ENCODE results near the gene UHRF2. TPM values are rescaled to one million over a fixed set of nuclear protein-coding genes. Genes with fewer than 3 reads are reported as not detected.

The UHRF2 gene
- total RNA-seq, 4 donors from 2014 or later, result 31.1 to 44.4 (median 41.8) TPM

DNA sequence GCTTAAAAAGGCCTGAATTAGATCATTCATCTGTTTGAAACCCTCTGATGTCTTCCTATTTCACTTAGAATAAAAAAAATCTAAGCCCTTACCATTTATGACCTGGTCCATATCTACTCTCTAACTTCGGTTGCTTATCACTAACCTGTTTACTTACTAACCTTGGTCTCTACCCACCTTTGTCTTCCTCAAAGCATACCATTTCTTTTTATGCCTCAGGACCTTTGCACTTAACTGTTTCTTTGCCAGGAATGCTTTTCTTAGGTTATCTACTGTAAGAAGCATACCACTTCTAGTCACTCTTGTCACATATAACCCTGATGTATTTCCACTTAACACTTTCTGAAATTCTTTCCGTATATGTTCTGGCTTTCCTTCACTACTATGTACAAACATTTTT is 67.0 kb downstream of the UHRF2 start:
- no peak overlapping the region for H3K27ac ChIP-seq (replicated peaks in 1 of 4)
- H3K9me3 ChIP-seq, result no peaks in the 10 kb centered on the region
- TF ChIP-seq, protein P1, sequence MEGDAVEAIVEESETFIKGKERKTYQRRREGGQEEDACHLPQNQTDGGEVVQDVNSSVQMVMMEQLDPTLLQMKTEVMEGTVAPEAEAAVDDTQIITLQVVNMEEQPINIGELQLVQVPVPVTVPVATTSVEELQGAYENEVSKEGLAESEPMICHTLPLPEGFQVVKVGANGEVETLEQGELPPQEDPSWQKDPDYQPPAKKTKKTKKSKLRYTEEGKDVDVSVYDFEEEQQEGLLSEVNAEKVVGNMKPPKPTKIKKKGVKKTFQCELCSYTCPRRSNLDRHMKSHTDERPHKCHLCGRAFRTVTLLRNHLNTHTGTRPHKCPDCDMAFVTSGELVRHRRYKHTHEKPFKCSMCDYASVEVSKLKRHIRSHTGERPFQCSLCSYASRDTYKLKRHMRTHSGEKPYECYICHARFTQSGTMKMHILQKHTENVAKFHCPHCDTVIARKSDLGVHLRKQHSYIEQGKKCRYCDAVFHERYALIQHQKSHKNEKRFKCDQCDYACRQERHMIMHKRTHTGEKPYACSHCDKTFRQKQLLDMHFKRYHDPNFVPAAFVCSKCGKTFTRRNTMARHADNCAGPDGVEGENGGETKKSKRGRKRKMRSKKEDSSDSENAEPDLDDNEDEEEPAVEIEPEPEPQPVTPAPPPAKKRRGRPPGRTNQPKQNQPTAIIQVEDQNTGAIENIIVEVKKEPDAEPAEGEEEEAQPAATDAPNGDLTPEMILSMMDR (IDR thresholded peaks at IDR 0.05), result no peak
- TF ChIP-seq POLR2AphosphoS5 (IDR thresholded peaks at IDR 0.05), result no peak
- TF ChIP-seq EP300 (IDR thresholded peaks at IDR 0.05), result no peak
- no peak for TF ChIP-seq POLR2A (IDR thresholded peaks at IDR 0.05; ENCODE audit: low read depth)
- 85% methylated on average over 2 of the region's 2 CpGs for WGBS
- no peak overlapping the region for H3K4me3 ChIP-seq
- no peak for DNase-seq (ENCODE audit: extremely low spot score)
- peaks cover 27 to 85% (median 56%) of the 10 kb centered on the region in 4 donors for H3K36me3 ChIP-seq
- H3K27me3 ChIP-seq, result no peaks in the 10 kb centered on the region
- H3K4me1 ChIP-seq, result no peaks in the 10 kb centered on the region
- intact Hi-C loops (cut with DNase I), result loop anchor here (10.0 kb wide), 1 partner anchor 65 kb away; the partner anchor contains the start of gene UHRF2

DNA sequence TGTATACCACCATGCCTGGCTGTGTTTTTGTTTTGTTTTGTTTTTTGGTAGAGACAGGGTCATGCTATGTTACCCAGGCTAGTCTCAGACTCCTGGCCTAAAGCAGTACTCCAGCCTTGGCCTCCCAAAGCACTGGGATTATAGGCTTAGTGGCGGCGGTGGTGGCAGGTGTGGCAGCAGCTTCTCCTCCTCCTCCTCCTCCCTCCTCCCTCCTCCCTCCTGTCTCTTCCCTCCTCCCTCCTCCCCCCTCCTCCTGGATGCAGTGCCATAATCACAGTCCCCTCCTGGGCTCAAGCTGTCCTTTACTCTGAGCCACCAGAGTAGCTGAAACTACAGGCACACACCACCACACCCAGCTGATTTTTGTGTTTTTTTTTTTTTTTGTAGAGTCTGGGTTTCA is 71.2 kb downstream of the UHRF2 start:
- peaks cover 45 to 93% (median 70%) of the 10 kb centered on the region in 4 donors for H3K36me3 ChIP-seq

DNA sequence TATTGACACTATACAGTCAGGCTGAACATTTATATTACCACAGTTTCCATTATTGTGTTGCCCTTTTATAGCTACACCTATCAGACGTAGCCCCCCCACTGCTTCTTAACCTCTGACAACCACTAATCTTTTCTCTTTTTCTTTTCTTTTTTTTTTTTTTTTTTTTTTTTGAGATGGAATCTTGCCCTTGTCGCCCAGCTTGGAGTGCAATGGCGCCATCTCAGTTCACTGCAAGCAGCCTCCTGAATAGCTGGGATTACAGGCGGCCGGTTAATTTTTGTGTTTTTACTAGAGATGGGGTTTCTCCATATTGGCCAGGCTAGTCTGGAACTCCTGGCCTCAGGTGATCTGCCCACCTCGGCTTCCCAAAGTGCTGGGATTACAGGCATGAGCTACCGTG is 75.4 kb downstream of the UHRF2 start:
- Histone ChIP-seq H3K4me1 (no peaks in the 10 kb centered on the region), H3K4me3 (no peak overlapping the region), H3K36me3 (peaks cover 30 to 76% (median 46%) of the 10 kb centered on the region in 4 donors), H3K27ac (replicated peaks in 1 of 4) (no peak overlapping the region), H3K27me3 (no peaks in the 10 kb centered on the region), H3K9me3 (no peaks in the 10 kb centered on the region)
- DNase-seq (ENCODE audit: extremely low spot score), result no peak
- 94% methylated on average over 7 of the region's 7 CpGs for WGBS
- TF ChIP-seq POLR2A (IDR thresholded peaks at IDR 0.05; ENCODE audit: low read depth), result no peak
- TF ChIP-seq EP300 (IDR thresholded peaks at IDR 0.05), result no peak
- no peak for TF ChIP-seq POLR2AphosphoS5 (IDR thresholded peaks at IDR 0.05)
- TF ChIP-seq, protein P1 (IDR thresholded peaks at IDR 0.05), result no peak
- intact Hi-C loops (cut with DNase I), result loop anchor here (10.0 kb wide), 1 partner anchor 74 kb away; the partner anchor contains the start of gene UHRF2

More for the DNA sequence above, 71.2 kb downstream of the UHRF2 start:
- Histone ChIP-seq H3K9me3 (no peaks in the 10 kb centered on the region), H3K4me3 (no peak overlapping the region), H3K27me3 (no peaks in the 10 kb centered on the region), H3K27ac (replicated peaks in 1 of 4) (no peak overlapping the region), H3K4me1 (no peaks in the 10 kb centered on the region)
- no peak for DNase-seq (ENCODE audit: extremely low spot score)
- WGBS, result 94% methylated on average over 2 of the region's 2 CpGs
- intact Hi-C loops (cut with DNase I), result loop anchor here (10.0 kb wide), 1 partner anchor 69 kb away; the partner anchor contains the start of gene UHRF2
- TF ChIP-seq, protein P1 (IDR thresholded peaks at IDR 0.05), result no peak
- TF ChIP-seq POLR2A (IDR thresholded peaks at IDR 0.05; ENCODE audit: low read depth) (no peak), POLR2AphosphoS5 (IDR thresholded peaks at IDR 0.05) (no peak), EP300 (IDR thresholded peaks at IDR 0.05) (no peak)

GRCh38 chr9:6489099-6489498 is 76.1 kb downstream of the UHRF2 start:
- TF ChIP-seq POLR2AphosphoS5 (IDR thresholded peaks at IDR 0.05), result no peak
- TF ChIP-seq, protein P1 (IDR thresholded peaks at IDR 0.05), result no peak
- TF ChIP-seq POLR2A (IDR thresholded peaks at IDR 0.05; ENCODE audit: low read depth), result no peak
- TF ChIP-seq EP300 (IDR thresholded peaks at IDR 0.05), result no peak
- no peak for DNase-seq (ENCODE audit: extremely low spot score)
- Histone ChIP-seq H3K36me3 (peaks cover 23 to 74% (median 43%) of the 10 kb centered on the region in 4 donors), H3K4me3 (no peak overlapping the region), H3K27me3 (no peaks in the 10 kb centered on the region), H3K9me3 (no peaks in the 10 kb centered on the region), H3K4me1 (no peaks in the 10 kb centered on the region), H3K27ac (replicated peaks in 1 of 4) (no peak overlapping the region)
- intact Hi-C loops (cut with DNase I), result loop anchor here (10.0 kb wide), 1 partner anchor 74 kb away; the partner anchor contains the start of gene UHRF2
- WGBS, result 96% methylated on average over 1 of the region's 1 CpG

DNA sequence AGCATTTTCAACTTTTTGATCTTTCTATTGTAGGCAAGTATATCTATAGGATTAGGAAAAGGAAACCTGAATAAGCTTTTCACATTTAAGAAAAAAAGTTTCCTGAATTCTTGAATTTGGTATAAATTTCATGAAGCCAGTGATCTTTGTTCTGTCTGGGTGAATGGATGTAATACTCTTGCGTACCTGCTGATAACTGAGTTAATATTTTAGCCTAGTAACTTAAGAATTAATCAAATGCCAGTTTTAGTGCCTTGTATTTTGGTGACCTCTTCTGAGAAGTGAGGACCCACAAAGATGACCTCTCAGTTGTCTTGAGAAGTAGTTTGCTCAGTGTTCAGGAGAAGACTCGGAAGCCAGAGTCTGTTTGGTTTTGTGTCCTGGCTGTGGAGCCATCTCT is 77.9 kb downstream of the UHRF2 start:
- intact Hi-C loops (cut with DNase I), result no loop called here
- Histone ChIP-seq H3K36me3 (peaks cover 19 to 66% (median 33%) of the 10 kb centered on the region in 4 donors), H3K4me1 (no peaks in the 10 kb centered on the region), H3K27me3 (no peaks in the 10 kb centered on the region), H3K9me3 (no peaks in the 10 kb centered on the region), H3K4me3 (no peak overlapping the region), H3K27ac (replicated peaks in 1 of 4) (no peak overlapping the region)
- DNase-seq (ENCODE audit: extremely low spot score), result no peak
- TF ChIP-seq EP300 (IDR thresholded peaks at IDR 0.05), result no peak
- TF ChIP-seq, protein P1 (IDR thresholded peaks at IDR 0.05), result no peak
- TF ChIP-seq POLR2AphosphoS5 (IDR thresholded peaks at IDR 0.05), result no peak
- TF ChIP-seq POLR2A (IDR thresholded peaks at IDR 0.05; ENCODE audit: low read depth), result no peak
- WGBS, result 93% methylated on average over 2 of the region's 2 CpGs
